Measurements from ENCODE around the gene TMEM45B.
"Not testable (repeated sequence)": the region's sequence is repeated elsewhere in the genome, so short reads cannot be mapped to it uniquely, and the experiment has no call there.

Gene TMEM45B

GRCh38 chr11:129813231-129813791 is 2.3 kb upstream of the TMEM45B start:
- DNase-seq, result no peak

- peak; percentile 7 to 16 (median 9) for DNase-seq
These were observed 1.2 kb upstream of the TMEM45B start for GRCh38 chr11:129814244-129815014.

GRCh38 chr11:129817534-129818051 is 1.9 kb downstream of the TMEM45B start:
- DNase-seq, result no peak

GRCh38 chr11:129818236-129818635 is 2.6 kb downstream of the TMEM45B start:
- DNase-seq, result not testable (repeated sequence)

GRCh38 chr11:129819237-129819636 is 3.6 kb downstream of the TMEM45B start:
- no peak for DNase-seq

- not testable (repeated sequence) for DNase-seq
These were observed 4.6 kb downstream of the TMEM45B start for GRCh38 chr11:129820228-129820627.

GRCh38 chr11:129823281-129823680 is 7.6 kb downstream of the TMEM45B start:
- DNase-seq, result not testable (repeated sequence)

- not testable (repeated sequence) for DNase-seq
These were observed 8.2 kb downstream of the TMEM45B start for GRCh38 chr11:129823799-129824198.

DNA sequence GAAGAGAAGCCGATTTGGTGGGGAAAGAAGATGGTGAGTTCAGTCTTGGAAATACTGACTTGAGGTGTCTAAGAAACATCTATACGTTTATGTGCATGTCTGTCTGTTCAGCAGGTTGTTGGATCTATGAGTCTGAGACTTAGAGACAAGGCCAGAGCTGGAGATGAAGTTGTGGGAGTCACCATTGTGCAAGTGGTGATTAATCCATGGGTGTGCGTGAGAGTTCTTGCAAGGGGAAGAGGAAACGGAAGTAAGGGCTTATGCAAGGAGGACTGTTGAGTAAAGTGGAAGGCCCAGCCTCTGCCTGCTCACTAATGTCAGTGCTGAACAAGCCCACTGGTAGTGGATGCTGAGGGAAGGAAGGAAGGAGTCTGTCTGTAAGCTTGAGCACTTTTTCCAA is 9.7 kb downstream of the TMEM45B start:
- DNase-seq, result no peak

- DNase-seq, result no peak
These were observed 12.7 kb downstream of the TMEM45B start for GRCh38 chr11:129828301-129828836.

DNA sequence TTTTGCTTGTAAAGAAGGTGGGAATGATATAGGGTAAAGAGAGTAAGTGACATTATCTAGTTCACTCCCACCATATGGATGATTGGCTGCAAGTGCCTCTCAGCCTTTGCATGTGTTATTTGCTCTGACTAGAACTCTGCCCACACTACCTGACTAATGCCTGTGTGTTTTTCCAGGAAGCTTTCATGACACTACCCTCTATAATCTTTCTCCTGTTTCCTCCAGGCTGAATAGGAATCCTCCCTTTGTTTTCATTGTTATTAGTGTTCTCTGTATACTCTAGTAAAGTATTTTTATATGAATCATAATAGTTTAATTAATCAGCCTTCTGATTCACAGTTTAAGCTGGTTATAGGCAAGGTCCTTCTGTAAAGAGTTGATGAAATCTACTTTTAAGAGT is 13.8 kb downstream of the TMEM45B start:
- not testable (repeated sequence) for DNase-seq

DNA sequence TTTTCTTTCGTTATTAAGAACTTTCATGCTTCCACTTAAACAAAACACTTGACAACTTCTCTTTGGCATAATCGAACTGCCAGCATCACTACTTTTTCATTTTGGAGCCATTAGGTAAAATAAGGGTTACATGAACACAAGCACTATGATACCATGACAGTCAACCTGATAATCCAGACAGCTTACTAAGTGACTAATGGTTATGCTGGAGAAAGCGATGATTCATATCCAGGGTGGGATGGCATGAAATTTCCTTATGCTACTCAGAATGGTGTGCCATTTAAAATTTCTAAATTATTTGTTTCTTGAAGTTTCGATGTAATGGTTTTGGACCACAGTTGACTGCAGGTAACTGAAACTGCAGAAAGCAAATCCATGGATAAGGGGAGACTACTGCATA is 15.6 kb downstream of the TMEM45B start:
- not testable (repeated sequence) for DNase-seq

- DNase-seq, result not testable (repeated sequence)
These were observed 17.6 kb downstream of the TMEM45B start for GRCh38 chr11:129833260-129833659.

DNA sequence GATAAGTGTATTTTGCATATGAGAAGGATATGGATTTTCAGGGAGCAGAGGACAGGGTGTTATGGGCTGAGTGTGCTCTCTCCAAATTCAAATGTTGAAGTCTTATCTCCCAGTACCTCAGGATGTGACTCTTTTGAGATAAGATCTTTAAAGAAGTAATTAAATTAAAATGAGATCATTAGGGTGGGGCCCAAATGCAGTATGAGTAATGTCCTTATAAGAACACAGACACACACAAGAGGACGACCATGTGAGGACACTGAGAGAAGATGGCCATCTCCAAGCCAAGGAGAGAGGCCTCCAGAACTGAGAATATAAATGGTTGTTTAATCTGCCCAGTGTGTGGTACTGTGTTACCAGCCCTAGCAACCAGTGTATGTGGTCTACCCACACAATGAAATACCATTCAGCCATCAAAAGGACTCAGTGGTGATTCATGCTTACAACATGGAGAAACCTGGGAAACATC is 20.8 kb downstream of the TMEM45B start:
- DNase-seq, result not testable (repeated sequence)

DNA sequence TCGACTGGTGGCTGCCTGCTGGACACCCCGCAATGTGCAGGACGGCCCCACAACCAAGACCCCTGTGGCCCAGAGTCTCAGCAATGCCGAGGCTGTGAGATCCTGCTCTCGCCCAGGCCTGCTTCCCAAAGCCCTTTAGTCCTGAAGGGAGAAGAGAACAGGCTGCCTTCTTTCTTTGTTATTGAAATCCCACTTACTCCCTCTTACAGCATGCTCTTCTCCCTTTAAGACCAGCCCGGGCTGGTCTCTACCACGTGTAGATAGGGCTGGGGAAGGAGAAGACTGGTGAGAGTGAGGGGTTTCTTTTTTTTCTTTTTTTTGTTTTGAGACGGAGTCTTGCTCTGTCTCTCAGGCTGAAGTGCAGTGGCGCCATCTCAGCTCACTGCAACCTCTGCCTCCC is 21.3 kb downstream of the TMEM45B start:
- DNase-seq, result no peak

- DNase-seq, result no peak
These were observed 24.6 kb downstream of the TMEM45B start for GRCh38 chr11:129840236-129840635.

DNA sequence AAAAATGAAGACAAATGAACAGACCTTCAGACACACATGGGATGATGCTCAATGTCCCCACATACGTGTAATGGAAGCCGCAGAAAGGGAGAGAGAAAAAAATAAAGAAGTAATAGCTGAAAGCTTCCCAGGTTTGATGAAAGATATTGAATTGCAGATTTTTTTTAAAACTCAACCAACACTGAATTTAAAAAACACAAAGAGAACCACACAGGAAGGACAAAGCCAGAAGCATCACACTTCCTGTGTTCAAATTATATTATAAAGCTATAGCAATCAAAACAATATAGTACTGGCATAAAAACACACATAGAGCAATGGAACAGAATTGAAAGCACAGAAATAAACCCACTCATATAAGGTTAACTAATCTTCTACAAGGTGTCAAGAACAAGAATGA is 26.5 kb downstream of the TMEM45B start:
- no peak for DNase-seq

GRCh38 chr11:129846508-129847335 is 31.1 kb downstream of the TMEM45B start:
- no peak for DNase-seq

GRCh38 chr11:129847361-129847760 is 31.7 kb downstream of the TMEM45B start:
- DNase-seq, result not testable (repeated sequence)

GRCh38 chr11:129849447-129850130 is 33.9 kb downstream of the TMEM45B start:
- no peak for DNase-seq

DNA sequence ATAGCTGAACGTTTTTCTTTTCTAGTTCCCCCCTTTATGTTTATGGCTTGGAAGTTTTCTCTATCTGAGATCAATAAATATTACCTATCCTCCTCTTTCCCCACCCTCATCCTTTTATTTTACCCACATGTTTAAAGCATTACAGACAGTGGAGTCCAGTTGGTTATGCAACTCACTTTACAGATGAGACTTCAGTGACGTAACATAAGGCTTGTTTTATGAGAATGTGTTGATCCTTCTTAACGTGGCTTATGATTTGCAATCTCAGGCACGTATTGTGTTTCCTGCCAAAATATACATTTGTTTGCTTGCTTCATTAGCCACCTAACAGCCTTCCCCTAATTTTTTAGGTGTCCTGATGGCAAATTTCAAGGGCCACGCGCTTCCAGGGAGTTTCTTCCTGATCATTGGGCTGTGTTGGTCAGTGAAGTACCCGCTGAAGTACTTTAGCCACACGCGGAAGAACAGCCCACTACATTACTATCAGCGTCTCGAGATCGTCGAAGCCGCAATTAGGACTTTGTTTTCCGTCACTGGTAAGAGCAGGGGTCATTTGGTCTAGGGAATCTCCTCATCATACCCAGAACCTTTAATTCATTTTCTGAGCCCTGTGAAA is 36.6 kb downstream of the TMEM45B start:
- DNase-seq, result no peak
